Left hindlimb (tissue), 1 donor: ENCODE results near the gene ZNF354C.
A peak's percentile ranks its signal among the peaks of the same experiment; 100 is the strongest.

Source experiments
- DNase-seq: peaks from one replicate; pipeline ENCODE4 v3.0.0-alpha.2; 2018

ZNF354C gene

DNA sequence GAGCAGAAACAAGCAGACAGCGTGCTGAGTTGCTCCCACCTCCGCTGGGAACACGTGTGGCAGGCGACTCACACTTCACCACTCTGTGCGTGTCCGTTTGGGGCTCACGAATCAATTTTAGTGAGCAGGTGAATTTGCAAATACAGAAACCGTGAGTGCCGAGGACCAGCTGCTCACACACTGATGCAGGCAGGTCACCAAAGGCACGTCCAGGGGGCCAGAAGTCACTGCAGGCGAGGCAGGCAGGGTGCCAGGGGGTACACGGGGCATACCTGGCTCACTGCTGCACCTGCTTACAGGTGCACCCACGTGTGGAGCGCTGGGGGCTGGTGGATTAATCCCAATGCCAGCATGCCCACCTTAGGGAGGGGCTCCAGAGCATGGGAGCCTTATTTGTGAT lies 68.8 kb downstream of the ZNF354C start:
- DNase-seq: no peak

DNA sequence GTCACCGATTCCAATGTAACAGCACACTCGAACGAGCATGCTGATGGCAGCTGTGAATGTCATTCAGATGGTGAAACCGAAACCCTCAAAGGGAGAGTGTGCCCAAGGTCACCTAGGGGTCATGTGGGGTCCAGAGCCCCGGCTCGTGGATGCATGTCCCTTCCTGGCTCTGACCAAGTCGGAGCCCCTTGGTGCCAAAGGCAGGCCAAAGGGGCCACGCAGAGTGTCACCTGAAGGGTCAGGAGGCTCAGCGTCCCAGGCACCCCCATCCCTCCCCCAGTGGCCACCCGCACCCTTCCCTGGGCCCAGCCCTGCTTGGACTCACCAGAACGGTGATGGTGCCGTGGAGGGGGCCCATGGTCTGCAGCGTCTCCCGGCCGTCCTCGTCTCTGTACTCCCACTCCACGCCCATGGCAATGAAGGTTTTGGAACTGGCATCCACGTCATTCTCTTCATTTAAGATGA lies 69.5 kb downstream of the ZNF354C start:
- DNase-seq: peak; percentile 26

DNA sequence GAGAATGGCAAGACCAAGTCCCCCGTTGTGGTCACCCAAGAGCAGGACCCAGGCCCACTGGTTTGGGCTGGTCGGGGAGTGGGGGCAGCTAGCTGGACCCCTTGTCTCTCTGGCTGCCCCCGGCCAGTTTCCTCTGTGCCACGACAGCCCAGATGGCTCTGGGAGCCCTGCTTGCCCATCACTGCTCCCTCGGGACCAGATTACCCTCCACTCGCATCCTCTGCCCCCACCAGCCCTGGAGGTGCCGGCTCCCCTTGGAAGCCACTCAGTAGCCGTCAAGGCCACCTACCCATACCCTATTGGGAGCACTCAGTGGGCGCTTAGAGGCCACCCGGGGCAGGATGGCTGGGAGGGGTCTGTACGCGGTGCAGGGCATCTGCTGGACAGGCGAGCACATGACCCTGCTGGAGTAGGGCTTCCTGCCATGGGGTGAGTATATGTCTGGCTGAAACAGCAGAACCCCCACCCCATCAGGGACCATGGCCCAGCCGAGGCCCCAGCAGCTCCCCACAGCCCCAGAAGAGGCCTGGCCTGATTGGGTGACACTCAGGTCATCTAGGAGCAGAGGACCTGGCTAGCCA lies 70.0 kb downstream of the ZNF354C start:
- peak; percentile 10 for DNase-seq

DNA sequence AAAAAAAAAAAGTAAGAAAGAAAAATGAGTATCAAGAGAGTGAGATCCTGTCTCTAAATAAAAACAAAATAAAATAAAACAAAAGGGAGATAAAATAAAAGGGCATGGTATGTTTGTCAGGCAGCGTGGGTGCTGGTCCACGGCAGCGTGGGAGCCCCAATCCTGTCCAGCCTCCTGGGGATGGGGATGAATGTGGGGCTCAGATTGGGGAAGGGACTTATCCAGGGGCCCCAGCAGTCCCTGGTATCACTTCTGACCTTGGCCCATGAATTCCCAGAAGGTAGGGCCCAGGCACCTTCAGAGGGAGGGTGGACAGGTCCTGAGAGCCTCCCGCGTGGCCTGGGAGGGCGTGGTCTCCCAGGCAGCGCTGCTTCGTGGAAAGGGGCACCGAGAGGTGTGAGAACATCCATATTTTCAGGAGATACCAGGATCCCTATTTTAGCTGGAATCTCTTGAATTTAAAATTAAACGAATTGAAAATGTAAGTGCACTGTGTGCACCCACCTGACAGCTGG lies 71.2 kb downstream of the ZNF354C start:
- DNase-seq: no peak

DNA sequence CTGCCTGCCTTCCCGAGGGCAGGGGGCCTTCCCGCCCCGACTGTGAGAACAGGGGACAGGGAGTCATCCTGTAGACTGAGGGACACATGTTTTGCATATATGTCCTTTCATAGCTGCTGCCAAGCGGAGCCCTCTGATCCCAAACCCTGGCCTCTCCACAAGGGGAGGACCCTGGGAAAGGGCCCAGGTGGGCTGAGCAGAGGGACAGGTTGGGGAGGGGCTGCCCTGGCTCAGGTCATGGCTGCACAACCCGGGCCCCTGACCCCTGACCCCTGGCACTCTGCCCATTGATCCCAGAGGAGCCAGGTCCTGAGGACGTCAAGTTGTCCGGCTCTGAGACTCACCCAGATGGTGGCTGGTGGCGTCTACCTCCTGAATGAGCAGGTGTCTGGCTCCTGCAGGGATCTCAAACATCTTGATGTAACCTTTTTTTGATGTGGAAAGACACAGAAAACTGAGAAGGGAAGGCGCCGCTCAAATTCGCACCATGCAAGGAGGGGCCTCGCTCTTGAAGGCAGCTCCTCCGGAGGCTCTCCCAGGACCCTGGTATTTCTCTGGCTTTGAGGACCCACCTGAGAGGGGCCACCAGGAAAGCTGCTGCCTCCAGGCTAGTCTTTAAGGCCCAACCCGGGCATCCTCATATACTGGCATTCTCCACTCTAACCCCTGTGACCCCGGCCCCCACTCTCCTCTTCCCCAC lies 71.9 kb downstream of the ZNF354C start:
- DNase-seq: peak; percentile 30

DNA sequence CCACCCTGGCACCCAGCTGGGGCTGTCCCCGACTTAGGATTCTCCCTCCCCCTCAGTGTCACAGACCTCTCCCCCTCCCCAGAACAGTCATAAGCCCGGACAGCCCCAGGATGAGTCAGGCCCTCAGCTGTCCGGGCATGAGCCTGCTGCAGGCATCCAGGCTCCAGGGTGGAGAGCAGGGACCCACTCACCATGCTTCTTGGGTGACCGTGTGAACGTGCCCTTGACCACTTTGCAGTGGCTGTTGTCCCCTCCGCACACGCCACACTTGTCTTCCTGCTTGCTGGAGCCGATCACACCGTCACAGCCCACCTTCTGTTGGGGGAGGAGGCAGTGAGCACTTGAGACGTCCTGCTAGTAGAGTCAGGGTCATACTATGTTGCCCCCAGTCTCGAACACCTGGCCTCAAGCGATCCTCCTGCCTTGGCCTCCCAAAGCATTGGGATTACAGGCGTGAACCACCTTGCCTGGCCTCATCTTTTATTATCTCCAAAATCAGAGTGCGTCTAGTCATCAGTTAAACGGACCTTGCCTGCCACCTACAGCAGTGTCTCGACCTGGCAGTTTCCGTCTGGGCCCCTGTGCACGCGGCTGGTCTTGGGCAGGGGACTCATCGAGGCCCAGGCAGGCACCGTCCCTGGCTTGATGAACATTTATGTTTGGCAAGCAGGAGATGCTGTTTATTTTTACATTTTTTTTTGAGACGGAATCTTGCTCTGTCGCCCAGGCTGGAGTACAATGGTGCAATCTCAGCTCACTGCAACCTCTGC lies 72.6 kb downstream of the ZNF354C start:
- peak; percentile 6 for DNase-seq
